Measurements from ENCODE around the gene MYADML2.

Gene MYADML2

GRCh38 chr17:81948635-81949378 is 1.8 kb upstream of the MYADML2 start:
- H3K4me3 ChIP-seq = no peak overlapping the region
- H3K27ac ChIP-seq = no peak overlapping the region
- no peak for DNase-seq
- intact Hi-C loops (cut with DNase I; ENCODE audit: low total_unique reads) = no loop called here
- H3K27me3 ChIP-seq = peaks cover 0 to 22% of the 10 kb centered on the region in 2 donors
- H3K9me3 ChIP-seq = no peaks in the 10 kb centered on the region
- TF ChIP-seq CTCF (IDR thresholded peaks at IDR 0.05) = no peak
- no peaks in the 10 kb centered on the region for H3K36me3 ChIP-seq
- no peaks in the 10 kb centered on the region for H3K4me1 ChIP-seq

GRCh38 chr17:81944858-81945257 is 2.2 kb downstream of the MYADML2 start:
- H3K27ac ChIP-seq = no peak overlapping the region
- no peak for DNase-seq
- peaks cover 0 to 52% of the 10 kb centered on the region in 2 donors for H3K27me3 ChIP-seq
- no peak overlapping the region for H3K4me3 ChIP-seq
- TF ChIP-seq CTCF (IDR thresholded peaks at IDR 0.05) = no peak
- intact Hi-C loops (cut with DNase I; ENCODE audit: low total_unique reads) = no loop called here
- H3K9me3 ChIP-seq = no peaks in the 10 kb centered on the region
- peaks cover 0 to 12% (median 8%) of the 10 kb centered on the region in 4 donors for H3K4me1 ChIP-seq
- H3K36me3 ChIP-seq = no peaks in the 10 kb centered on the region

GRCh38 chr17:81942167-81942553 is 4.9 kb downstream of the MYADML2 start:
- Histone ChIP-seq H3K27ac (no peak overlapping the region), H3K27me3 (peaks cover 0 to 74% of the 10 kb centered on the region in 2 donors), H3K9me3 (no peaks in the 10 kb centered on the region), H3K4me3 (no peak overlapping the region), H3K4me1 (peaks cover 0 to 28% (median 23%) of the 10 kb centered on the region in 4 donors), H3K36me3 (no peaks in the 10 kb centered on the region)
- no peak for DNase-seq
- intact Hi-C loops (cut with DNase I; ENCODE audit: low total_unique reads) = no loop called here
- TF ChIP-seq CTCF (IDR thresholded peaks at IDR 0.05) = no peak

GRCh38 chr17:81941484-81942166 is 5.4 kb downstream of the MYADML2 start:
- no peak overlapping the region for H3K27ac ChIP-seq
- no peaks in the 10 kb centered on the region for H3K9me3 ChIP-seq
- DNase-seq = no peak
- no peak overlapping the region for H3K4me3 ChIP-seq
- no peak for TF ChIP-seq CTCF (IDR thresholded peaks at IDR 0.05)
- no peaks in the 10 kb centered on the region for H3K36me3 ChIP-seq
- H3K4me1 ChIP-seq = peaks cover 0 to 32% (median 28%) of the 10 kb centered on the region in 4 donors
- intact Hi-C loops (cut with DNase I; ENCODE audit: low total_unique reads) = no loop called here
- peaks cover 0 to 79% of the 10 kb centered on the region in 2 donors for H3K27me3 ChIP-seq

- Histone ChIP-seq H3K4me3 (no peak overlapping the region), H3K4me1 (peaks cover 0 to 33% (median 30%) of the 10 kb centered on the region in 4 donors), H3K9me3 (no peaks in the 10 kb centered on the region), H3K36me3 (no peaks in the 10 kb centered on the region), H3K27ac (no peak overlapping the region), H3K27me3 (peaks cover 0 to 85% of the 10 kb centered on the region in 2 donors)
- DNase-seq = no peak
- intact Hi-C loops (cut with DNase I; ENCODE audit: low total_unique reads) = no loop called here
- no peak for TF ChIP-seq CTCF (IDR thresholded peaks at IDR 0.05)
Measured at GRCh38 chr17:81940538-81941483, 6.2 kb downstream of the MYADML2 start.
